HG02623 (cell line): Measurements from ENCODE around the gene ARAP3.

Source experiments
- ATAC-seq: cut with Tn5 transposase; IDR thresholded peaks from one replicate; pipeline ENCODE4 v1.9.1; 2021; ENCODE audit warnings: moderate library complexity; ENCODE audit not compliant: unreplicated experiment

The ARAP3 gene

DNA sequence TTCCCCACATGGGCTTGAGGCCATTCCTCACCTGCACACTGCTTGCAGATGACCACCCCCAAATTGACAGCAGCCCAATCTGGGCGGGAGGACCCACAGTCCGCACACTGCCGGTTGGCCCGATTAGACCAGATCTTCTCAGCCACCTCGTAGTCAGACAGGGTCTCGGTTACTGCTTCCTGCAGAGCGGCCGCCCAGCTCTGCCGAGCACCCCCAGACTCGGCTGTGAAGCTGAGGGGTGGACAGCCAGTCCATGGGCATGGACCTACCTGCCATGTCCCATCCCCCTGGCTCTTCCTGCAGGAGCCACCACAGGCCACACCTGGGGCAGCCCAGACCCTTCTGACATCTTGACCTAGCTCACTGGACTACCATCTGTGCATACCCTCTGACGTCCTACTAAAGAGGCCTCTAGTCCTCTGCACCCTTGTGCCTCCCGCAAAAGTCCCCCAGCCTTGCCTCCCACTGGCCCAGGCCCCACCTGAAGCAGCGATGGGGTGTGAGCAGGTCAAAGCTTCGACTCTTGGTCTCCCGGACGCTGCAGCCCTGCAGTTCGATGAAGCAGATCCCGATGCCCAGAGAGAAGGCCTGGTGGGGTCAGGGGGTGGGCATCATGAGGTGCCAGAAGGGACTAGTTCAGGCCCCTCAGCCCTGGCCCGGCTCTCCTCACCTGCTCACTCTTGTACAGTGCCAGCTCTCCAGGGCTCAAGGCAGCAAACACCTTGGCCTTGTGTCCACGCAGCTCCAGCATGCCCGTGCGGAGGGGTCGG lies 9.8 kb downstream of the ARAP3 start:
- no peak for ATAC-seq

- ATAC-seq: no peak
Measured at GRCh38 chr5:141669520-141669919, 12.5 kb downstream of the ARAP3 start.

- ATAC-seq: no peak
Measured at GRCh38 chr5:141668601-141669265, 13.3 kb downstream of the ARAP3 start.

- ATAC-seq: no peak
Measured at GRCh38 chr5:141665995-141666940, 15.8 kb downstream of the ARAP3 start.

- ATAC-seq: peak; percentile 98
Measured at GRCh38 chr5:141664733-141665461, 17.1 kb downstream of the ARAP3 start.

- ATAC-seq: no peak
Measured at GRCh38 chr5:141663506-141663905, 18.5 kb downstream of the ARAP3 start.

DNA sequence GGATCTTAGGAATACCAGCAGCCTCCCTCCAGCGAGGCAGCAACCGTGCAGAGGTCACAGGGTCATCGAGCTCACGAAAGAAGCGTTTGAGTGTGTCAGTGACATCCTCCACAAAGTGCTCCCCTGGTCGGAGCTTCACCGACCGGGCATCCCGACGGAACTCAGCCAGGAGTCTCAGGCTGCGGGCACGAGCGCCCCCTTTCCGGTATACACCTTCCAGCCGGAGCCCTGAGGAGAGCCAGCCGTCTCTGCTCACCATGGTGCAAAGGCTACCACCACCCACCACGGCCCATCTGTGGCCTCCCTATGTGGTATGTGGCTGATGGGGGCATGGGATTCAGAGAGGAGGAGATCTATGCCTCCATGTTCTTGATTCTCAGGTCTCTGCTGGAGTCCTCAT lies 20.0 kb downstream of the ARAP3 start:
- ATAC-seq: no peak

DNA sequence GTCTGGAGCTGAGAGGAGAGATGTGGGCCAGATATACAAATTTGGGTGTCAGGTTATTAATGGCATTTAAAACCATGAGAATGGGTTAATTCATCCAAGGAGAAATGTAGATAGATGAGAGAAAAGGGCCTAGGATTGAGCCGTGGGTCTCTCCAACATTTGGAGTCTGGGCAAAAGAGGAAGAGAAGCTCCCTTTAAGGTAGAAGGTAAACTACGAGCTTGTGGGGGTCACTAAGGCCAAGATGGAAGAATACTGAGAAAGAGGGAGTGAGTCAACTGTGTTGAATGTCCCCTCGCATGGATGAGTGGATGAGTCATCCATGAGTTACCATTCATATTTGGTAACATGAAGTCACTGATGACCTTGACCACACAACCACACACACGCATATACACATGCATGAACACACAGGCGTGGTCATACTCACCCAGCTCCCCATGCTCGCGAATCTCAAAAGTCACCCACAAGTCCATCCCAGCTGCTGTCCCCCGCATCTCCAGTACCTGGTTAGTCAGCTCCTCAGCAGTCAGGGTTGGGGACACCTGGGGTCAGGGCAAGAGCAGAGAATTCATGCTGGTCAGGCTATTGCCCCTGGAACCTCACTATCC lies 24.0 kb downstream of the ARAP3 start:
- peak; percentile 69 for ATAC-seq

DNA sequence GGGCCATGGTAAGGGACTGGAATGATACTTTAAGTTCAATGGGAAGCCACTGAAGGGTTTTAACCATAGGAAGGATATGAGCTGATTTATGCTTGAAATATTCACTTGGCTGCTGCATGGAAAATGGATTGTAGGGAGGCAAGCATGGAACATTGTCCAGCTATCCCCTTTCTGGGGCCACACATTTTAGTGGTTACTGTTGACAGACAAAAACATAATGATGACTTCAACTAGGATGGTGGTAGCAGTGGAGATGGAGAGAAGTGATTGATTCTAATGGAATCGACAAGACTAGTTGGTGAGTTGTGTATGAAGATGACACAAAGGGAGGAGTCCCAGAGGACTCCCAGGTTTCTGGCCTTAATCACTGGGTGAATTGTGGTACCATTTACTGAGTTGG lies 24.6 kb downstream of the ARAP3 start:
- no peak for ATAC-seq

DNA sequence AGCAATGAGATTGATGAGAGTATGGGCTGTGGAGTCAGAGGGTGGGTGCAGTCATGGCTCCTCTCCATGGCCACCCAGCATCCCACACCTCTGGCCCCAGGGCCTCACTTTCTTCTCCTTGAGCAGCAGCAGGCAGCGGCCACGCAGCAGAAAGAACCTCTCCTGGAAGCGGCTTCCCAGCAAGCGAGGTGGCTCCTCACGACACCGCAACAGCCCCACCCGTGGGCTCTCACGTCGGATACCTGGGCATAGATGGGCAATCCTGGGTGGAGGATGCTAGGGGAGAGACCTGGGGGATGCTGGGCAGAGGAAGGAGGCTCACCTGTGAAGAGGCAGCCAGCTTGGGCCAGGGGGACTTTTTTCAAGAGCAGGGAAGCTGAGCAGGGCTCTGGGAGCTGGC lies 25.6 kb downstream of the ARAP3 start:
- ATAC-seq: no peak

DNA sequence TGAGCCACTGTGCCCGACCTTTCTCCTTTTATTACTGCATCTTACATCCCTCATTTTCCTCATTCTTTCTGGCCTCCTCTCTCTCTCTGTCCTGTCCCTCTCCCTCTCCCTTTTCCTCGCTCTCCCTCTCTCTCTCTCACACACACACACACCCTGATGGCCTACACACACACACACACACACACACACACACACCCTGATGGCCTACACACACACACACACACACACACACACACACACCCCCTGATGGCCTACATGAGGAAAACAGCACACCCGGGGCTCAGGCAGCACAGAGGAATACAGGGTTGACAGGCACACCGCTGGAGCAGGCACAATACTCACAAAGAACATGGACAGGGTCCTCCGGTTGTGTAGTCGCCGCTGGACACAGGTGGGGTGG lies 27.0 kb downstream of the ARAP3 start:
- no peak for ATAC-seq

DNA sequence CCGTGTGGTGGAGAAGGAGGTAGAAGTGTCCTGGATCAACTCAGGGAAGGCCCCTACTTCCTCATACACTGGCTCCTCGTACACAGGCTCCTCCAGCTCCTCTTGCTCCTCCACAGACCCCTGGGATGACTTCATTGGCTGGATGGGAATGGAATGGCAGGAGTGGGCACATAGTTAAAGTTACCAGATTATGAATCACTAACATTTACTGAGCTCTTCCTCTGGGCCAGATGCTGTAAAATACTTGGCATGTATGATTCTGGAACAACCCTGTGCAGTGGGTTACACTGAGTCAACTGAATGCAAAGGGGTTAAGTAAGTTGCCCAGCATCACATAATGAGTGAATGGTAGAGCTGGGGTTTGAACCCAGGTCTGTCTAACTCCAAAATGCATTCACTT lies 27.7 kb downstream of the ARAP3 start:
- no peak for ATAC-seq

DNA sequence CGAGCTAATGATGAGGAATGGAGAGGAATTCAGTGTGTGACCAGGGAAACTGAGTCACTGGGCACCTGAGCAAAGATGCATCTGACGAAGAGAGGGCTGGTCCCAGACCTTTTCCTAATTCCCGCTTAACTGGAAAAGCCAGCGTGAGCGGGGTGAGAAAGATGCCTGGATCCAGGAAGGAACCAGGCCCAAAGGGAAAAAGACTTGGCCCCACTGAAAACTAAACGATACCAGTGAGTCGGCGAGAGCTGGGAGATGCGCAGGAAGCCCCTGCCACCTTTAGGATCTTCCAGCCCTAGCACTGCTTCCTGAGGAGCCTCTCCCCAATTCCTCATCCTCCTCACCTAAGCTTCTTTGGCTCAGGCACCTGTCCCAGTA lies 30.3 kb downstream of the ARAP3 start:
- no peak for ATAC-seq

GRCh38 chr5:141650851-141651727 lies 30.9 kb downstream of the ARAP3 start, which contains the start of gene FCHSD1:
Gene FCHSD1, minus strand, starts transcription at chr5:141651418. Its CDS starts 50 bp downstream, at chr5:141651368.
- peak; percentile 90 for ATAC-seq

DNA sequence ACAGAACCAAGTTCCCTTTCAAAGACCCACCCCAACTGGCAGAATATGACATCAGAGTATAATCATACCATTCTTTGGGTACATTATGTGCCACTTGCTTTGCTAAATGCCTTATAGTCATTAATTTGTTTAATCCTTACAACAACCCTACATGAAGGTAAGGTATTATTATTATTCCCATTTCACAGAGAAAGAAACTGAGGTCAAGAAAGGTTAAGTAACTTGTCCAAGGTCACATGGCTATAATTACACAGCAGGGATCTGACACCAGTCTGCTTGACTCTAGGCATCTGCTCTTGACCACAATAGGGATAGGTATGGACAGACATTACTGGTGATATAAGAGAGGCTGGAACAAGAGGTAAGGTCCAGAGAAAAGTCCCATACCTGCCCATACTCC lies 32.1 kb downstream of the ARAP3 start:
- no peak for ATAC-seq

DNA sequence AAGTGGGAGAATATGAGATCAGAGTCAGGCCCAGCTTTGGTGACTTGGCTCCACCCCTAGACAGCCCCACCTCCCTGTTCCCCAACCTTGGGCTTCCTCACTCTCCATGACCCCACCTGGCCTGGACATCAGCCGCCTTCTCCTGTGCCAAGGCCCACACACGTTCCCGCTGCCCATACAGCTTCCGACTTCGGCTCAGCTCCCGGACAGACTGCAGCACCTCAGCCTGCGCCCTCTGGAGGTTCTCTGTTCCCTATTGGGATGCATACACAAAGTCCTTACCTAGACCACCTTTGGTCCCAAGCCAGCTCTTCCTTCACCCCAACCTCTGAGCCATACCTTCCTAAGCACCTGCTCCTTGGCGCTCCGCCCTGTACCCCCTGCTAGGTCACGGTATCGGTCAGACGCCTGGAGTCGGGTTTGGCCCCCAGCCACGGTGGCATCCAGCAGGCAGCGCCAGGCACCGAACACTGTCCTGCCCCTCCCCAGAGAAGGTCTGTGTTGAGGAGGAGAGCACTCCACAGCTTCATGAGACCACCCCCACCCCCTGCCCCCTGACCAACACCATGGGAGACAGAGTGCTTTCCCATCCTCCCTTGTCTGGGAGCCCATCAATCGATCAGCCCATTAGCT lies 32.9 kb downstream of the ARAP3 start:
- no peak for ATAC-seq

DNA sequence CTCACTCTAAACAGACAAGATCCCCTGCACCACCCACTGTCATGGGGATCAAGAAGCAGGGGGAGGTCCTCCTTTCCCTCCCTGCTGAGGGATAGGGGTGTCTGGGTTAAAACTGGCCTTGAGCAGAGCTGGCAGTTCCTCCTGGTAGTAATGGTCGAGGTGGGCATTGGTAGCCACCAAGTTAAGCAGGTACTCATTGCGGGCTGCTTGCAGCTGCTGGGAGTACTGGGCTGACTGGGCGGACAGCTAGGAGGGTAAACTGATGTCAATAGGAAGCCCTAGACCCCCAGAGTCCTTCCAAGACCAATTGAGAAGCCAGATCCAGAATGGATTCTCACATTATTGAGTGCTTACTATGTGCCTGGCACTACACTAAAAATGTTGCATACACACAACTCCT lies 34.2 kb downstream of the ARAP3 start:
- ATAC-seq: no peak

DNA sequence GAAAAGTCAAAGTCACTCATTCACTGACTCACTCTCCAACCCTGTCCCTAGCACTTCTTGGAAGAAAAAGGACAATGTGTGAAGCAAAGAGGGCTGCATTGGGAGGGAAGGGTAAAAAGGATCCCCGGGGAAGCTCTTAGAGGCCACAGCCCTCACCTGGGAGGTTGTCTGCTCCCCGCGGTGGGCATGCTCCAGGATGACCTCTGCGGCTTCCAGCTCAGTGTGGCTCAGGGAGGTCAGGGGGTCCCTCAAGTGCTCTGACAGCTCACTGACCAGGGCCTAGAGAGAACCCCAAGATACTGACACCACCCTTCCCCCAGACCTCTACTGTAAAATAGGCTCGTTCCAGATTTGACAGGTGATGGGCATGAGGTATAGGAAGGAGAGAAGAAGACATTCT lies 34.8 kb downstream of the ARAP3 start:
- no peak for ATAC-seq

GRCh38 chr5:141646026-141646425 lies 36.0 kb downstream of the ARAP3 start:
- no peak for ATAC-seq
